Activated CD4-positive, CD25-positive, alpha-beta regulatory T cell treated with anti-CD3 and anti-CD28 coated beads, Interleukin-2, amount 50 U/mL, for 24 hours (primary cell): ENCODE data around the gene CBX2.
"Not testable (repeated sequence)": the region's sequence is repeated elsewhere in the genome, so short reads cannot be mapped to it uniquely, and the experiment has no call there.

Experiments used
- ATAC-seq, 2 donors: fragments of 150-1000 bp; cut with Tn5 transposase; one replicate each; pipeline ENCODE4 v1.10.0; 2021; ENCODE audit warnings: mild to moderate bottlenecking in 1 of 2, moderate library complexity in 1 of 2

Gene CBX2

DNA sequence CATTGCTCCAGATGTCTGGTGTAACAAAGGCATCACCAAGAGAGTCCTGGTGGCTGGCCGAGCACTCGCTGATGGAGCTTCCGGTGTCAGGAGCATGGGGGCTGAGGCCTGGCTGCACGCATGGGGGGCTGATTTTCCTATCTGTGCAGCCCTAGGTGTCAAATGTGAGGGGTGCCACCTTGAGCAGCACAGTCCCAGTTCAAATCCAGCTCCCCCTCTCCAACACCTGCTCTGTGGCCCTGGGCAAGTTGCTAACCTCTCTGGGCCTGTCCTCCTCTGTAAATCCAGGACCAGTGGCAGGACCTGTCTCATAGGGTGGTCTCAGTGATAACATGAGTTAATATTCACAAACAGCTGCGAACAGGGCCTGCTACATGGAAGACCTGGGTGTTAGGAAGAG, 34.3 kb upstream of the CBX2 start:
- no peak for ATAC-seq

GRCh38 chr17:79745641-79746105, 32.3 kb upstream of the CBX2 start:
- no peak for ATAC-seq

DNA sequence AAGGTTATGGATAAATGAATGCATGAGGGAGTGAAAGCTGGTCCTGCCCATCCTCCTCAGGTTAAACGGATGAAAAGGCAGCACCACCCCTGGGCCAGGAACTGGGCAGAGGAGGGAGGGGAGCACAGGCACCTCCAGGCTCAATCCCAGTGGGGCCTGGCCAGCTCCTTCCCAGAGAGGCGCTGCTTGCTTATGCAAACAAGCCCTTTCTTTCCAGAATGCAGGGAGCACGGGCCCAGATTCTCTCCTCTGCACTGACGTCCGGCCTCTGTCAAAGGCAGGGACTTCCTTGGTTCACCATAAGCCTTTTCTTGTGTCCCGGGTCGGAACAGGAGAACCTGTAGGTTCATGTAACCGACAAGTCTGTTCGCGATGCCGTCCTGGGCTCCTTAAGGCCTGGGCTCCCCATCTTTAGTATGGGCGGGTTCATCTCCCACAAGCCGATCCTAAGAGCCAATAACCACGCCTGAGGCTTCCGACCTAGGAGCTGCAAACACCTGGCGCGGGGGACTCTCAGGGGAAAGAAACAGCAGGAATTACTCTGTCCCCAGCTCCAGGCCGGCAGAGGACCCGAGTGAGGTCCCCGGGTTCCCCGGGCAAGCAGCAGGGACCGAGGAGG, 30.9 kb upstream of the CBX2 start:
- no peak for ATAC-seq

GRCh38 chr17:79747508-79748294, 30.2 kb upstream of the CBX2 start:
- ATAC-seq, result no peak

DNA sequence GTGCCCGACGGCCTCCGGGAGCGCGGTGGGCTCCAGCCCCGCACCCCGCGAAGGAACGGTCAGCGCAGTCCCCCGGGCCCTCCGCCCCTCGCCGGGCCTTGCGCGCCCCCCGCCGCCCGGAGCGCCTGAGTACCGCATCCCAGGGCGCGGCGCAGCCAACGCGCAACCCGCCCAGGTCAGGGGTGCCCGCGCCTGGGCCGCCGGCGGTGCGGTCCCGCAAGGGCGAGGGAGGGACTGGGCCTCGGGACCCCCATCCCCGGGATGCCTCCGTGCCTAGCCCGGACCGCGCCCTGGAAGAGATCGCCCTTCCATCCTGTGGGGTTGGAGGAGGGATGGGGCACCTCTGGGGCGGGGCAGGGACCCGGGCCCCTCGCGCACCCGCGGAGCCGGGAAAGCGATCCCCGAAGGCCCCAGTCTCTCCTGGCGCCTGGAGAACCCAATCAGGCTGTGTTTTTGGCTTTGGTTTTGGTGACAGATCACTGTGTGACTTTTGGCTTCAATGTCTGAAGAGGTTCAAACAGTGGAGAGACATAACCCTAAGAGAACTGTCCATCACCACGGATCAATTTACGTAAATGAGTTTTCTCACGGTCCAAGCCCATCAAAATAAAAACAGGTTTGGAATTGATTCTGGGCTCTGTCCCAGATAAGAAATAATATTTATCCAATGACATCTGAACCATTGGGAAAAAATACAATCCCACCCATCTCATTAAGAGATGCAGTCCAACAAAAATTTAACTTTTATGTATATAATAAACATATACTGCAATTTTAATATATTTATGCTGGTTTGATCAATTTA, 29.5 kb upstream of the CBX2 start:
- ATAC-seq, result no peak

GRCh38 chr17:79749156-79749815, 28.7 kb upstream of the CBX2 start:
- ATAC-seq, result no peak

DNA sequence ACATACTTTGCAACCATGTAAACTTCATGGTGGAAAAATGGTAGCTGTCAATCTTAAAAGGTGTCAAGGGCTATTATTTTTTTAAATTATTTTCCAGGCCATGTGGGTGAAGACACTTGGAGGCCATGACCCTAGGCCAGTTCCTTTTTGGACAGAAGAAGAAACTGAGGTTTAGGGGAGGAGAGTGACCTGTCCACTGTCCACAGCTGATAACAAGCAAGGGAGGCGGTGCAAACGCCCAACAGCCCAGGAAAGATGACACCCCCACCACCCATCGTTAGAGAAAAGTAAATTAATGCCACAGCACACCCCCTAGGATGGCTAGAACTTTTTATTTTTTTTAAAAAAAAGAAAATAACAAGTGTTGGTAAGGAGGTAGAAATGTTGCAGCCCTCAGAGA, 28.0 kb upstream of the CBX2 start:
- no peak for ATAC-seq

DNA sequence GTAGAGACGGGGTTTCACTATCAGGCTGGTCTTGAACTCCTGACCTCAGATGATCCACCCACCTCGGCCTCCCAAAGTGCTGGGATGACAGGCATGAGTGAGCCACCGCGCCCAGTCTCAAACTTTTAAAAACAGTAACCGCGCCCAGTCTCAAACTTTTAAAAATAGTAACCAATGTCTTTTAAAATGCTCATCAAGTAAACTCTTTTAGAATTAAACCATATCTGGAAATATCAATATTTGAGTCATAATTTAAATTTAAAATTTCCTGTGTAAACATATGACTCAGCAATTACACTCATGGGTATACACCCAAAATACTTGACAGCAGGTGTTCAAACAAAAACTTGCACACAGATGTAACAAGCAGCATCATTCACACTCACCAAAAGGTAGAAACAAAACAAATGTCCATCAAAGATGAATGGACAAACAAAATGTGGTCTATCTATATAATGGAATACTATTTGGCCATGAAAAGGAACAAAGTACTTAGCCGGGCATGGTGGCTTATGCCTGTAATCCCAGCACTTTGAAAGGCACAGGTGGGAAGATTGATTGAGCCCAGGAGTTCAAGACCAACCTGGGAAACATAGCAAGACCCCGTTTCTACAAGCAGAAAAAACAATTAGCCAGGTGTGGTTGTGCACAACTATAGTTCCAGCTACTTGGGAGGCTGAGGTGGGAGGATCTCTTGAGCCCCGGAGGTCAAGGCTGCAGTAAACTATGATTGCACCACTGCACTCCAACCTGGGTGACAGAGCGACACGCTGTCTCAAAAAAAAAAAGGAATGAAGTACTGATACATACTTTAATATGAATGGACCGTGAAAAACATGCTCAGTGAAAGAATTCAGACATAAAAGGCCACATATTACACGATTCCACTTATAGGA, 27.1 kb upstream of the CBX2 start:
- peak in 1 of 2 donors; percentile 18 for ATAC-seq

DNA sequence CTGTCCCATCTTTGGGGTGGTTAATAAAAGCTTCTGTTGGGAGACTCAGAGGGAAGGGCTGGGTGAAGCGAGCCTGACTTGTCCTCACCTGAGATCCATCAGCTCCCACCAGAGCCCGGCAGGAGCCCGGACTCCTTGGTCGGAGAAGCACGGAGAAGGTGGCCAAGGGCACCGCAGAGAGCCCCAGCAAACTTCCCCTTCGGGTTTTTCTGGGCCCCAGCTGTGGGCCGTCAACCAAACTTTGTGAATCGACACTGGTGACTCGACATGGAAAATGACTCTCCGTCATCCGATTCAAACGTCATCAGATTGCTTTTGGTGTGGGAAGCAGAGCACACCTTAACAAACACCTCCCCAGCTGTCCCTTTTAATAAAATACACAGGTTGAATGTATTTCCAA, 25.8 kb upstream of the CBX2 start:
- ATAC-seq, result peak; percentile 54 to 66

DNA sequence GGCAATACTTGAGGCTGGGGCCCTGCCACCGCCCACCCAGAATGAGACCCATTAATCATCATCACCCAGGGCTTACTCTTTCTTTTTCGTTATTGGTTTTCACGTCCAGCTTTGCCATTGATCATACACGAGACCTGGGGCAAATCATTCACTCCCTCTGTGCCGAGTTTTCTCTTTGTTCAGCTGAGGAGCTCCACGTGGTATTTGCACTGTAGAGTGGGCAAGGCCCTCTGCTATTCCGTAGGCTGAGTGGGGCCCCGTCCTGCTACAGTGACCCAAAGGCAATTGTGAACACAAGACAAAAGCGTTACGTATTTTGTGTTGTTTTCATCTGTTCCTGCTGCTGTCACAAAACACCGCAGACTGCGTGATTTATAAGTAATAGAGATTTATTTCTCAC, 23.6 kb upstream of the CBX2 start:
- ATAC-seq, result no peak

DNA sequence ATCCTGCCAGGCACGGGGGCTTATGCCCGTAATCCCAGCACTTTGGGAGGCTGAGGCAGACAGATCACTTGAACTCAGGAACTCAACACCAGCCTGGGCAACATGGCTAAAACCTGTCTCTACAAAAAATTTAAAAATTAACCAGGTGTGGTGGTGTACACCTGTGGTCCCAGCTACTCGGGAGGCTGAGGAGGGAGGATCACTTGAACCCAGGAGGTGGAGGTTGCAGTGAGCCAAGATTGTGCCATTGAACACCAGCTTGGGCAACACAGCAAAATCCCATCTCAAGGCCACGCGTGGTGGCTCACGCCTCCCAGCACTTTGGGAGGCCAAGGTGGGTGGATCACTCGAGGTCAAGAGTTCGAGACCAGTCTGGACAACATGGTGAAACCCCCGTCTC, 23.0 kb upstream of the CBX2 start:
- not testable (repeated sequence) for ATAC-seq

DNA sequence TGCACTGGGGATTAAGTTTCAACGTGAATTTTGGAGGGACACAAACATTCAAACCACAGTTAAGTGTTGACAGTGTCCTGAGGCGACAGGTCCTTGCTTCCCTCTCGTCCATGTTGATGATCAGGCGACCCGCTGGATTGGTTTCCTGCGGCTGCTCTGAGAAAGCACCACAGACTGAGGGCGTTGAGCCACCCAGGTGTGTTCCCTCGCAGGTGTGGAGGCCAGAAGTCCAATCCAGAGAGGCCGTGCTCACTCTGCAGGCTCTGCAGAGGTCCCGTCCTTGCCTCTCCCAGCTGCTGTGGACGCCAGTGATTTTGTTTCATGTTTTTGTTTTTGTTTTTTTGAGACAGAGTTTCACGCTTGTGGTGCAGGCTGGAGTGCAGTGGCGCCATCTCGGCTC, 22.4 kb upstream of the CBX2 start:
- no peak for ATAC-seq

DNA sequence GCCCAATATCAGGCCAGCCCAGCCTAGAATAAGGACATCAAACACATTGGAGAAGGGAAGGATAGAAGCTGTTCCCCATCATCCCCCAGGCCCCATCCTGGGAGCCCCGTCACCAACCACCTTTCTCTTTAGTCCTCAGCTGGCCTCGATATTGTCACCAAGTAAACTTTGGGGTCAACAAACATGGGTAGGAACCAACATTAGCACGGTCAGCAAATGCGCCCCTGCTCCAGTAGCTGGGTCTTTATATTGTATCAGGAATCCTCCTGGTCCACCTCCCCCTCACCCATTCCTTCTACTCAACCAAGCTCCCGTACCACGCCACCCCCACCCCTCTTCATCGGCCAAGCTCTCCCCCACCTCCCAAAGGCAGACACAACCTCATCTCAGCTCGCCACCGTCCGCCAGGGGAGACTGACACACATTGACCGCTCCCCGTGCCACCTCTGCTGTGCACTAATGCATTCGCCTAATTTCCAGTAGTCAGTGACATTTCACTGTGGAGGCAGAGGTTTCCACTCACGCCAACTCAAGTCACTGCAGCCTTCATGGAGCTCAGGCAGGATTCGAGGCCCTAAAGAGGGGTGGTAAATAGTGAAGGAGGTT, 20.7 kb upstream of the CBX2 start:
- no peak for ATAC-seq

- ATAC-seq, result no peak
Measured at GRCh38 chr17:79758271-79758670, 19.7 kb upstream of the CBX2 start.

- ATAC-seq, result no peak
Measured at GRCh38 chr17:79760197-79760906, 17.6 kb upstream of the CBX2 start.

- no peak for ATAC-seq
Measured at GRCh38 chr17:79761894-79762589, 15.9 kb upstream of the CBX2 start.

DNA sequence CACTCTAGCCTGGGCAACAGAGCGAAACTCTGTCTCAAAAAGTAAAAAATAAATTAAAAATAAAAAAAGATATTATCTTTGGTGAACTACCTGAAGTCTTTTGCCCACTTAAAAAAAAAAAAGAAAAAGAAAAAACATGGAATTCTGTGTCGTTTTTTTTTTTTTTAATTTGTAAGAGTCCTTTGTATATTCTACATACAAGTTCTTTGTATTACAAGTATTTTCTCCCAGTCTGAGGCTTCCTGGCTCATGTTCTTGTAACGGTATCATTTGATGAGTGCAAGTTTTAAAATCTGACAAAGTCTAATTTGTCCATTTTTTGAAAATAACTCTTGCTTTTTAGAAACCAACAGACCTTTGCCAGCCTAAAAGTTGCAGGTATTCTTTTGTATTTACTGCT, 12.2 kb upstream of the CBX2 start:
- ATAC-seq, result no peak

DNA sequence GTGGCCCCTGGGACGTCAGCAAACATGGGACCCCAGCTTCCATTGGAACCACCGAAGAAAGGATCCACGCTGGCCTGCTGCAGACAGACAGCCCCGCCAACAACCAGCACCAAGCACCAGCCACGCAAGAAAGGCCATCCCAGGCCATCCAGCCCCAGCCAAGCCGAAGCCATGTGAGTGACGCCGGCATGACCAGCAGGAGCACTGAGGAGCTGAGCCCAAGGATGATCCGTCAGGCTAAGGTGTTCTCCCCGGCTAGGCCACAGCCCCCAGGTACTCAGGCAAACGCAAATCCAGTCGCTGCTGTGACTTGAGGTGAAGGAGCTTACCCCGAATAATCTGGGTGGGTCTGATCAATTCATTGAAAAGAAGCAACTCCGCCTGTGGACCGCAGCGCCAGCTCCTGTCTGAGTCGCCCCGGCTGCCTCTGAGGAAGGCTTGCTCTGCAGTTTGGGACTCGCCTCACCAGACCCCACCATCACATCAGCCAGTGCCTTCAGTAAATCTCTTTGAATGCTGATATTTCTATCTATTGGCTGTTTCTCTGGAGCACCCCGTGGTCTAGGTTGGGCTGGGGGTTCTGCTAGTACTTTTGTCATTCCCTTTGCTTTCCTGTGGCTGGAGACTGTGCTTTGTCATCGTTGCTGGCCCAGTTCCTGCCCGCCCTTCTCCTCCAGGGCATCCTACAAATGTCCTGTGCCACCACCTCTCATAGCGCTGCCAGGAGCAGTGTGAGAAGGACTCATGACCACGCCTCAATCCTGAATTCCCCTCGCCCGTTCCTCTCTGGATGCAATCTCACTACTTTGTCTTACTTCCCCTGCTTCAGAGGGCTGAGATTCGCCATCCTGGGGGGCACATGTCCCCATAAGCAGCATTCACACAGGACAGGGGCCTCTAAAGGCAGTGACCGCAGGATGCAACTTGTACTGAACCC, 8.1 kb upstream of the CBX2 start:
- no peak for ATAC-seq

DNA sequence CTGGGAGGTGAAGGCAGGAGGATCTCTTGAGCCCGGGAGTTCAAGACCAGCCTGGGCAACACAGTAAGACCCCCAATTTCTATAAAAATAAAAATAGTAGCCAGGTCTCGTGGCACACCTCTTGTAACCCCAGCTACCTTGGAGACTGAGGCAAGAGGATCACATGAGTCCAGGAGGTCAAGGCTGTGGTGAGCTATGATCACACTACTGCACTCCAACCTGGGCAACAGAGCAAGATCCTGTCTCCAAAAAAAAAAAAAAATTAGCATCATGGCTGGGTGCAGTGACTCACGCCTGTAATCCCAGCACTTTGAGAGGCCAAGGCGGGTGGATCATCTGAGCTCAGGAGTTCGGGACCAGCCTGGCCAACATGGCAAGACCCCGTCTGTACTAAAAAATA, 6.7 kb upstream of the CBX2 start:
- ATAC-seq, result no peak
